HepG2 (cell line): ENCODE measurements around the gene DUS1L. TPM values are rescaled to one million over a fixed set of nuclear protein-coding genes. Genes with fewer than 3 reads are reported as not detected.
A peak's percentile ranks its signal among the peaks of the same experiment; 100 is the strongest.

Source experiments
- ATAC-seq: fragments of 200-7000 bp; cut with Tn5 transposase; 3 replicates; pipeline ENCODE4 v1.9.1; 2020; ENCODE audit warnings: mild to moderate bottlenecking, moderate library complexity
- BruUV-seq: library from RNA; stranded (reverse); fragments of 400-500 nt; replicated peaks from 2 replicates; lab custom pipeline; 2021; lab: Mats Ljungman, UMichigan
- CTCF ChIA-PET: fragments of 300-600 bp; formaldehyde crosslinking; extraction: SDS; loops from one replicate; lab custom pipeline; 2021; ENCODE audit warnings: low total read pairs, inconsistent platforms, low intra/inter-chr PET ratio; lab: Yijun Ruan, JAX
- POLR2A ChIA-PET: fragments of 350-600 bp; sonication (Branson Sonifier 250); formaldehyde crosslinking; loops from one replicate; lab custom pipeline; 2020; ENCODE audit warnings: antibody characterized with exemption, inconsistent platforms; lab: Yijun Ruan, JAX
- DNase-seq: peaks from one replicate; pipeline ENCODE4 v3.0.0-alpha.2; 2015; ENCODE audit warnings: low spot score
- FAIRE-seq: peaks from 3 replicates; lab custom pipeline; 2011; peaks lifted over from hg19 to GRCh38; lab: Jason Lieb, UNC
- H2AFZ ChIP-seq: one replicate; pipeline ENCODE4 v1.6.1; 2011; ENCODE audit warnings: low read length, inconsistent platforms
- H3K27ac ChIP-seq: fragments of 300-600 bp; 3 replicates; pipeline ENCODE4 v1.8.0; 2011; ENCODE audit warnings: mixed run types, mild to moderate bottlenecking, mixed read lengths, low read length, inconsistent platforms; ENCODE audit not compliant: insufficient read depth; ENCODE audit errors: extremely low read length
- H3K27me3 ChIP-seq, 2 experiments: fragments of 200-600 bp in 1 of 2; 2 replicates in 1 of 2; 3 replicates in 1 of 2; pipeline versions ENCODE4 v1.6.0 to v1.8.0; 2011; ENCODE audit warnings: low read length in 2 of 2, mild to moderate bottlenecking in 2 of 2, moderate library complexity in 2 of 2, inconsistent platforms in 1 of 2; ENCODE audit not compliant: insufficient read depth in 2 of 2, control insufficient read depth in 1 of 2
- H3K36me3 ChIP-seq, 2 experiments: fragments of 200-600 bp in 1 of 2; replicated peaks in 1 of 2; 2 replicates in 1 of 2; 3 replicates in 1 of 2; pipeline versions ENCODE4 v1.5.1 to v1.8.0; 2011; ENCODE audit warnings: low read length in 2 of 2, inconsistent platforms in 1 of 2; ENCODE audit not compliant: insufficient read depth in 2 of 2, control insufficient read depth in 1 of 2
- H3K4me1 ChIP-seq: 2 replicates; pipeline ENCODE4 v1.5.1; 2012; ENCODE audit warnings: low read length, inconsistent platforms; ENCODE audit not compliant: insufficient read depth
- H3K4me2 ChIP-seq: 2 replicates; pipeline ENCODE4 v1.6.0; 2011; ENCODE audit warnings: low read depth, low read length, inconsistent platforms
- H3K4me3 ChIP-seq, 3 experiments: fragments of 200-600 bp in 1 of 3; sonication (generic), shearing (Covaris generic) in 1 of 3; replicated peaks in 1 of 3; 2 replicates each; pipeline ENCODE4 v1.5.1; 2011 to 2016; ENCODE audit warnings: low read length in 3 of 3, inconsistent platforms in 2 of 3, low read depth in 2 of 3, mild to moderate bottlenecking in 2 of 3, control low read depth in 1 of 3, mixed read lengths in 1 of 3; ENCODE audit not compliant: insufficient read depth in 1 of 3
- H3K79me2 ChIP-seq: one replicate; pipeline ENCODE4 v1.6.1; 2011; ENCODE audit warnings: low read length, inconsistent platforms; ENCODE audit not compliant: insufficient read depth
- H3K9ac ChIP-seq: 2 replicates; pipeline ENCODE4 v1.6.0; 2011; ENCODE audit warnings: mild to moderate bottlenecking, low read depth, low read length, inconsistent platforms; ENCODE audit not compliant: insufficient read depth
- H3K9me3 ChIP-seq: 2 replicates; pipeline ENCODE4 v1.5.1; 2012; ENCODE audit warnings: mild to moderate bottlenecking, low read length
- H4K20me1 ChIP-seq: 2 replicates; pipeline ENCODE4 v1.6.0; 2011; ENCODE audit warnings: inconsistent platforms, mild to moderate bottlenecking, low read length, moderate library complexity; ENCODE audit not compliant: insufficient read depth
- ARID4A ChIP-seq: sonication (generic); formaldehyde crosslinking; IDR thresholded peaks from 2 replicates; pipeline ENCODE4 v1.5.0; 2020; ENCODE audit warnings: mild to moderate bottlenecking, missing genetic modification reagents, borderline replicate concordance
- ARNTL ChIP-seq: sonication (generic); formaldehyde crosslinking; IDR thresholded peaks from 2 replicates; pipeline ENCODE4 v1.4.0; 2020; ENCODE audit warnings: mild to moderate bottlenecking, missing genetic modification reagents
- BHLHE40 ChIP-seq: IDR thresholded peaks from 2 replicates; pipeline ENCODE4 v1.6.1; 2011; ENCODE audit warnings: low read length, improper control_type of control experiment
- EEA1 ChIP-seq: sonication (generic); formaldehyde crosslinking; IDR thresholded peaks from 2 replicates; pipeline ENCODE4 v1.5.1; 2020; ENCODE audit warnings: mild to moderate bottlenecking, missing genetic modification reagents, borderline replicate concordance
- HNRNPLL ChIP-seq: fragments of 200-400 bp; formaldehyde crosslinking; IDR thresholded peaks from 2 replicates; pipeline ENCODE4 v1.6.1; 2017; ENCODE audit warnings: mild to moderate bottlenecking, low read depth, low read length; ENCODE audit not compliant: poor library complexity, severe bottlenecking
- KAT2B ChIP-seq: fragments of 150-350 bp; IDR thresholded peaks from 2 replicates; pipeline ENCODE4 v1.6.1; 2014; ENCODE audit warnings: low read depth, low read length, borderline replicate concordance
- KLF13 ChIP-seq: sonication (generic); formaldehyde crosslinking; IDR thresholded peaks from 2 replicates; pipeline ENCODE4 v1.4.0; 2020; ENCODE audit warnings: mild to moderate bottlenecking, missing genetic modification reagents
- NFE2 ChIP-seq: sonication (generic); formaldehyde crosslinking; IDR thresholded peaks from 2 replicates; pipeline ENCODE4 v1.4.0; 2020; ENCODE audit warnings: missing genetic modification reagents
- NFE2L1 ChIP-seq: sonication (generic); formaldehyde crosslinking; IDR thresholded peaks from 2 replicates; pipeline ENCODE4 v1.4.0; 2020; ENCODE audit warnings: missing genetic modification reagents, mild to moderate bottlenecking, borderline replicate concordance
- PCBP1 ChIP-seq: fragments of 200-400 bp; formaldehyde crosslinking; IDR thresholded peaks from 2 replicates; pipeline ENCODE4 v1.6.1; 2017; ENCODE audit warnings: mild to moderate bottlenecking, low read depth, low read length, borderline replicate concordance
- PLSCR1 ChIP-seq: sonication (generic); formaldehyde crosslinking; IDR thresholded peaks from 2 replicates; pipeline ENCODE4 v1.5.0; 2020; ENCODE audit warnings: missing genetic modification reagents, mild to moderate bottlenecking, borderline replicate concordance
- ZBTB20 ChIP-seq: sonication (generic); formaldehyde crosslinking; IDR thresholded peaks from 2 replicates; pipeline ENCODE4 v1.8.1; 2023; ENCODE audit warnings: missing genetic modification reagents, low read depth, mild to moderate bottlenecking, borderline replicate concordance
- ZBTB38 ChIP-seq: sonication (generic); formaldehyde crosslinking; IDR thresholded peaks from 2 replicates; pipeline ENCODE4 v1.5.1; 2020; ENCODE audit warnings: mild to moderate bottlenecking, missing genetic modification reagents
- ZMAT3 ChIP-seq: sonication (generic); formaldehyde crosslinking; conservative IDR thresholded peaks from 2 replicates; pipeline ENCODE4 v1.7.0; 2021; ENCODE audit warnings: missing genetic modification reagents
- ZNF441 ChIP-seq: sonication (generic); formaldehyde crosslinking; IDR thresholded peaks from 2 replicates; pipeline ENCODE4 v1.7.0; 2021; ENCODE audit warnings: missing genetic modification reagents, borderline replicate concordance
- ZSCAN5A ChIP-seq: sonication (generic); formaldehyde crosslinking; IDR thresholded peaks from 2 replicates; pipeline ENCODE4 v1.8.0; 2022; ENCODE audit warnings: mild to moderate bottlenecking, missing genetic modification reagents, borderline replicate concordance
- WGBS: methylation state at CpG from one replicate; pipeline ENCODE4 v1.1.6; 2017; ENCODE audit warnings: low lambda C conversion rate; 5-methylcytosine and 5-hydroxymethylcytosine counted together
- in situ Hi-C: cut with HindIII; loops from 2 replicates; pipeline ENCODE4 v1.10.0; 2017; ENCODE audit warnings: low pct_unique_long_range_greater_than_20kb; ENCODE audit not compliant: extremely low pct_ligation_motif_present
- intact Hi-C: fragments of 100-400 bp; cut with micrococcal nuclease; formaldehyde crosslinking; loops from one replicate; pipeline ENCODE4 v1.10.0; 2022; ENCODE audit not compliant: unreplicated experiment
- polyA plus RNA-seq, 8 experiments: library from polyadenylated mRNA; depleted of rRNA in 3 of 8; stranded (reverse) in 7 of 8; unstranded in 1 of 8; fragments of >200 nt; fragmentation: Illumina TruSeq in 4 of 8; extraction: Trizol in 4 of 8; gene quantifications; 2 replicates each; pipeline versions ENCODE4 v1.2.1 to v1.2.3, GENCODE V29; 2011 to 2016; ENCODE audit warnings: low read depth in 4 of 8, missing spikeins in 1 of 8, mixed read lengths in 1 of 8; ENCODE audit not compliant: insufficient read depth in 1 of 8
- total RNA-seq, 5 experiments: library from RNA; depleted of rRNA; stranded (reverse); fragments of >200 nt; fragmentation: Illumina TruSeq; extraction: Trizol; gene quantifications; 2 replicates each; pipeline ENCODE4 v1.2.3, GENCODE V29; 2016; ENCODE audit warnings: low read depth in 1 of 5

The DUS1L gene
- total and polyA plus RNA-seq, 2 of the 13 experiments (the other 11 are each of a cell fraction or from before 2014, with no cell fraction given): 81.0 to 109 TPM

- CTCF ChIA-PET: interaction anchor here (2.6 kb wide), 1 partner anchor 49 kb away, joined by 16 read pairs; no protein-coding TSS in a partner anchor
- Histone ChIP-seq H3K4me2 (peak overlapping the region; percentile 95), H2AFZ (no peak overlapping the region), H3K79me2 (peaks cover 16% of the 10 kb centered on the region), H3K27ac (peak overlapping the region; percentile 72), H4K20me1 (no peaks in the 10 kb centered on the region), H3K27me3 (no peaks in the 10 kb centered on the region), H3K9me3 (no peaks in the 10 kb centered on the region), H3K9ac (peak overlapping the region; percentile 78), H3K4me1 (peaks cover 79% of the 10 kb centered on the region), H3K4me3 (peak overlapping the region; percentile 56 to 82 (median 57); a peak in 5 of 6 replicates), H3K36me3 (no peaks in the 10 kb centered on the region)
- FAIRE-seq: no peak
- in situ Hi-C loops (no loop called here), intact Hi-C loops (loop anchor here (10.0 kb wide), 1 partner anchor 130 kb away; no protein-coding TSS in a partner anchor)
- TF ChIP-seq EEA1 (CRISPR knock-in tag) (peak; percentile 47; the same call in 1 of the 2 replicates), NFE2 (no peak), PCBP1 (0 out of 2 replicates have a peak, but pooled peaks have one; percentile 8), ZBTB20 (CRISPR knock-in tag) (no peak), HNRNPLL (peak; percentile 31), PLSCR1 (CRISPR knock-in tag) (no peak), ARID4A (CRISPR knock-in tag) (0 out of 2 replicates have a peak, but pooled peaks have one; percentile 1), ZBTB38 (CRISPR knock-in tag) (peak; percentile 70), ZNF441 (CRISPR knock-in tag) (0 out of 2 replicates have a peak, but pooled peaks have one; percentile 19), ZMAT3 (CRISPR knock-in tag) (0 out of 2 replicates have a peak, but pooled peaks have one; percentile 49), KAT2B (no peak), ZSCAN5A (no peak), NFE2L1 (CRISPR knock-in tag) (0 out of 2 replicates have a peak, but pooled peaks have one; percentile 57), BHLHE40 (no peak), ARNTL (CRISPR knock-in tag) (0 out of 2 replicates have a peak, but pooled peaks have one; percentile 6), KLF13 (CRISPR knock-in tag) (0 out of 2 replicates have a peak, but pooled peaks have one; percentile 50)
- POLR2A ChIA-PET: interaction anchor here (1.0 to 5.9 kb wide), 7 partner anchors 39 to 131 kb away, joined by 3 to 61 read pairs (median 4); partner anchors contain the start of genes CENPX, DCXR, DUS1L and LRRC45
- no peak for ATAC-seq
- no TSS peak for BruUV-seq
- no peak for DNase-seq
- 93% methylated on average over 11 of the region's 11 CpGs for WGBS
These were observed 39.3 kb upstream of the DUS1L start for GRCh38 chr17:82104797-82105416.
